HG02884 (cell line): ENCODE results near the gene ZNF534.
"Not testable (repeated sequence)": the region's sequence is repeated elsewhere in the genome, so short reads cannot be mapped to it uniquely, and the experiment has no call there.

ENCODE experiments used
- ATAC-seq: cut with Tn5 transposase; IDR thresholded peaks from one replicate; pipeline ENCODE4 v1.9.1; 2021; ENCODE audit warnings: mild to moderate bottlenecking, moderate library complexity; ENCODE audit not compliant: unreplicated experiment

The ZNF534 gene

DNA sequence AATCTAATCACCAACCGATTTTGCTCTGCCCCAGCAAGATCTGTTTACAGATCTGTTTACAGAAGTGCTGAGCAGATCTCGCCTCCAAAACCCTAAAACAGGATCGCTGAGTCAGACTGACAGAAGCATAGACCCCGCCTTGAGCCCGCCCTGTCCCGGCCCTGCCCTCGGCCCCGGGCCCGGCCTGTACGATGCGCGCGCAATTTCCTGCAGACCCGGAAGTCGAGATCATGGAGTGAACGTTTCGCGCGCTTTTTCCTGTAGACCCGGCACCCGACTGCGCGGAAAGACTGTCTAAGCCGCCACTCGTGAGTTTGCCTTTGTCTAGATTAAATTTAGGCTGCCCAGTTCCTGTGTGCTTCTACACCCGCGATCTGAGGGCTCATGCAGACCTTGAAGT is at the start of gene ZNF534:
TSS of gene ZNF534 (plus strand) at position 212 of the 400 bp plus-strand sequence. CDS start 2,327 bp downstream, outside the sequence.
- no peak for ATAC-seq

GRCh38 chr19:52391135-52391534 is 37.8 kb upstream of the ZNF534 start:
- ATAC-seq = no peak

DNA sequence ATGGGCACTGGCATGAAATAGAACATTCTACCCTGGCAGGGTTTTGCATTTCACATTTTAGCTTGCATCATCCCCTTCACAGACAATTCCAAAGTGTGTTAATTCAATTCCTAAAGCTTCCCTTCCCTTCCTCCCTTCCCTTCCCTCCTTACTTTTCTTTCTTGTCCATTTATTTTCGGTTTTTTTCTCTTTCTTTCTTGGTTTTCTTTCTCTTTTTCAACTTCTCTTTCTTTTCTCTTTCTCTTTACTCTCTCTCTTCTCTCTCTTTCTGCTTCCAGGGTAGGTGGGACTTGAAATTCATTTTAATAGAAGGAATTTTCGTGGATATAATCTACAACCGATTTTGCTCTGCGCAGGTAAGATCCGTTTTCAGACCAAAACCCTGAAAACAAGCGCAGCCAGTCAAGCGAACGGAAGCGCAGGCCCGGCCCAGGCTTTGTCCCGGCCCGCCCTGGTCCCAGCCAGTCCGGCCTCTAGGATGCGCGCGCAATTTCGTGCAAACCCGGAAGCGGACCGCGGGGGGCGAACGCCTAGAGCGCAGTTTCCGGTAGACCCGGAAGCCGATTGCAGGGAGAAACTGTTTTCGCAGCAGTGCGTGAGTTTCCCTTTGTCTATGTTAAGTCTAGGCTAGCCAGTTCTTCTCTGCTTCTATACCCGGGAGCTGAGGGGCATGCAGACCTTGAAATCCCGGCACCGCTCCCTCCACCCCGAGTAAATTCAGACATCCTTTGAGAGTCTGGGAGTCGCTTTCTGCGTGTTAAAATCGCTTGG is 31.5 kb upstream of the ZNF534 start, which contains the start of gene ZNF528:
TSS of gene ZNF528 (plus strand) at position 540 of the 771 bp plus-strand sequence. CDS start 4,165 bp downstream, outside the sequence.
- ATAC-seq = no peak

DNA sequence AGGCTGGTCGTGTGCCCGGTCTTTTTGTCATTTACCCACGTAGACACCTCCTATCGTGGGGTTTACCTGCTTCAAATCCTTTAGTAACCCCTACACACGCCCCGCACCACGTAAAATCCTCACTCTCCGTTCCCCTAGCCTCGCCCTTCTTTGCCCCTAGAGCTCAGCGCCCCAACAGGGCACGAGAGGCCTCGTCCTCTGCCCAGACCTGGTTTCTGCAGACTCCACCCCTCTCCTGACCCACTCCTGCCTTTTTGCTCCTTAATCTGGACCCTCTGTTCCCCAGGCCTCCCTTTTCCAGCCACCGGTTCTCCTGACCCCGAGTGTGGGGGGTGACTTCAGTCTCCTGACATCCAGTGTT is 30.9 kb upstream of the ZNF534 start:
- ATAC-seq = no peak

GRCh38 chr19:52410276-52410675 is 18.7 kb upstream of the ZNF534 start:
- ATAC-seq = no peak

GRCh38 chr19:52415711-52416110 is 13.2 kb upstream of the ZNF534 start:
- no peak for ATAC-seq

GRCh38 chr19:52442179-52442578 is 13.2 kb downstream of the ZNF534 start:
- ATAC-seq = no peak

DNA sequence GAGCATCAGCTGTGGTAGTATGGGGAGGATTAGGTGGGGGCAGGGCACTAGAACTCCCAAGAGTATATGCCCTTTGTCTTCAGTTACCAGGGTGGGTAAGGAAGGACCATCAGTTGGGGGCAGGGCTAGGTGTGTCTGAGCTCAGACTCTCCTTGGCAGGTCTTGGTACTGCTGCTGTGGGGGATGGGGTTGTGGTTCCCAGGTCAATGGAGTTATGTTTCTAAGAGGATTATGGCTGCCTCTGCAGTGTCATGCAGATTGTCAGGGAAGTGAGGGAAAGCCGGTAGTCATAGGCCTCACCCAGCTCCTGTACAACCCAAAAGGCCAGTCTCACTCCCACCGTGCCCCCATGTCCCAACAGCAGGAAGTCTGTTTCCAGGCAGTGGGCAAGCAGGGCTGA is 15.6 kb downstream of the ZNF534 start:
- ATAC-seq = no peak

GRCh38 chr19:52451241-52451640 is 22.3 kb downstream of the ZNF534 start:
- no peak for ATAC-seq

DNA sequence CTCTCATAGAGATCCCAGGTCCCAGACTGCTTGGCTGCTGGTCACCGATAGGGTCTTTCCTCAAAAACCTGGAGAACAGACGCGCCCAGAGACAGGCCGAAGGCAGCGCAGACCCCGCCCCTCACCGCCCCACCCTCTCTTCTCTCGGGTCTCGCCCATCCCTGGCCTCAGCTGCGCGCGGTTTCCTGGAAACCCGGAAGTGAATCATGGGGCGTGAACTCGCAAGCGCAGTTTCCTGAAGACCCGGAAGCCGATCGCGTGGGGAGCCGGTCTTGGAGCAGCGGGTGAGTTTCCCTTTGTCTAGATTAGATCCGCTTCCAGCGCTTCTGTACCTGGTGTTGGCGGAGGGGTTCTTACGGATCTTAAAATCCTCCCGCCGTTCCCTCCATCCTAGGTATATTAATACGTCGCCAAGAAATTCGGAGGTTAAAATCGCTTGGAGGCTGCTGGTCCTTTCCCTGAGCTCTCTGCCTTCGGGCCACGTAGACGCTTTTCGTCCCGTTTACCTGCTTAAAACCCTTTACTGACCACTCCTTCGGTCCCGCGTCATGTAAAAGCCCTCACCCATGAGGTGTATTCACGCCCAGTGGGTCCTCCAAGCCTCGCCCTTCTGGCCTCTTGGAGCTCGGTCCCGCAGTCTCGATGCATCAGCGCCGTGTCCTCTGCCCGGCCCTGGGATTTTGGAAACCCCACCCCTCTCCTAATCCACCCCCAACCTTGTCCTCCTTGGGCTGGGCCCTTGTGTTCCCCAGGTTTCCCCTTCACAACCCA is 24.6 kb downstream of the ZNF534 start, which contains the start of gene ZNF578:
TSS of gene ZNF578 (plus strand) at position 230 of the 771 bp plus-strand sequence. CDS start 48,293 bp downstream, outside the sequence.
- ATAC-seq = no peak

GRCh38 chr19:52464798-52465470 is 36.0 kb downstream of the ZNF534 start:
- ATAC-seq = no peak

- no peak for ATAC-seq
These were observed 44.9 kb downstream of the ZNF534 start for GRCh38 chr19:52473655-52474350.

DNA sequence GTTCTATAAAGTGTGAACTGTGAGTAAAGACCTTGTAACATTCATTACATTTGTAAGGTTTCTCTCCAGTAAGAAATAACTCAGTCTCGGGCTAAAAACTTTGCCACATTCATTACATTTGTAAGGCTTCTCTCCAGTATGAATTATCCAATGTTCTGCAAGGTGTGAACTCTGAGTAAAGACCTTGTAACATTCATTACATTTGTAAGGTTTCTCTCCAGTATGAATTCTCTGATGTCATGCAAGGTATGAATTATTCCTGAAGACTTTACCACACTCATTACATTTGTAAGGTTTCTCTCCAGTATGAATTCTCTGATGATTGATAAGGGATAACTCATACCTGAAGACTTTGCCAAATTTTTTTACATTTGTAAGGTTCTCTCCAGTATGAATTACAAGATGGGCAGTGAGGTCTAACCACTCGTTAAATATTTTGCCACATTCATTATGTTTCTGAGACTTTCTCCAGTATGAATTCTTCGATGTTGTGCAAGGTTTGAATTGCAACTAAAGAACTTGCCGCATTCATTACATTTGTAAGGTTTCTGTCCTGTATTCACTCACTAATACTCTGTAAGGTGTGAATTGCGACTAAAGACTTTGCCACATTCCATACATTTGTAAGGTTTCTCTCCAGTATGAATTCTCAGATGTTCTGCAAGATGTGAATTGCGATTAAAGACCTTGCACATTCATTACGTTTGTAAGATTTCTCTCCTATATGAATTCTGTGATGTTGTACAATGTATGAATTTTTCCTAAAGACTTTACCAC is 45.6 kb downstream of the ZNF534 start:
- no peak for ATAC-seq

DNA sequence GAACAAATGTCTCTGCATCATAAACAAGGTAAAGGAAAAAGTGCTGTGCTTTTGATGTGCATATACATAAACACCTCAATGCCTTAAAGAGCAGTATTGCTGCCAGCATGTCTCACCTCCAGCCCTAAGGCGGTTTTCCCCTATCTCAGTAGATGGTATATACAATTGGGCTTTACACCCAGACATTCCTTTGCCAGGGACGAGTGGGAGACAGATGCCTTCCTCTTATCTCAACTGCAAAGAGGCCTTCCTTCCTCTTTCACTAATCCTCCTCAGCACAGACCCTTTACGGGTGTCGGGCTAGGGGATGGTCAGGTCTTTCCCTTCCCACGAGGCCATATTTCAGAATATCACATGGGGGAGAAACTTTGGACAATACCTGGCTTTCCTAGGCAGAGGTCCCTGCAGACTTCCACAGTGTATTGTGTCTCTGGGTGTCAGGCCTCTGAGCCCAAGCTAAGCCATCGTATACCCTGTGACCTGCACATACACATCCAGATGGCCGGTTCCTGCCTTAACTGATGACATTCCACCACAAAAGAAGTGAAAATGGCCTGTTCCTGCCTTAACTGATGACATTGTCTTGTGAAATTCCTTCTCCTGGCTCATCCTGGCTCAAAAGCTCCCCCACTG is 55.3 kb downstream of the ZNF534 start:
- ATAC-seq = not testable (repeated sequence)

DNA sequence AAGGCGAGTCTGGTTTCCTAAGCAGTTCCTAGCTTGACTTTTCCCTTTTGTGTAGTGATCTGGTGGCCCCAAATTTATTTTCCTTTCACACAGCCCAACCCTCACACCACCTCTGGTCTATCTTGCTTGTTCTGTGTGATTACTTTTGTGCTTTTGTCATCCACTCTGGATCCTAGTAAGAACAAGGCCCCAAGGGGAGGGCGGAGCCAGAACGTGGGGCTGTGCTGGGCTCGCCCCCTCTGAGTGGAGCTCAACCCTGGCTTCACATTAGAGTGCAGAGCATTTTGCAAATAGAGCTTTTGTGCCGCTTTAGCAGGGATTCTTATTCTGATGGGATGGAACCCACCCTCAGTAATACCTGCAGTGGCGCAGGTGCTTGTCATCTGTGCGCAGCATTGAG is 56.1 kb downstream of the ZNF534 start:
- ATAC-seq = not testable (repeated sequence)

GRCh38 chr19:52485561-52486240 is 56.8 kb downstream of the ZNF534 start:
- ATAC-seq = not testable (repeated sequence)

GRCh38 chr19:52492201-52492993 is 63.4 kb downstream of the ZNF534 start:
- no peak for ATAC-seq

- ATAC-seq = no peak
These were observed 64.1 kb downstream of the ZNF534 start for GRCh38 chr19:52492994-52493470.
